ENCODE results near the gene AARS2. TPM values are rescaled to one million over a fixed set of nuclear protein-coding genes. Genes with fewer than 3 reads are reported as not detected.

AARS2 gene
- total and polyA plus RNA-seq, 2 of the 8 experiments (the other 6 are each of a cell fraction or from before 2014, with no cell fraction given): 8.6 to 20.4 TPM

DNA sequence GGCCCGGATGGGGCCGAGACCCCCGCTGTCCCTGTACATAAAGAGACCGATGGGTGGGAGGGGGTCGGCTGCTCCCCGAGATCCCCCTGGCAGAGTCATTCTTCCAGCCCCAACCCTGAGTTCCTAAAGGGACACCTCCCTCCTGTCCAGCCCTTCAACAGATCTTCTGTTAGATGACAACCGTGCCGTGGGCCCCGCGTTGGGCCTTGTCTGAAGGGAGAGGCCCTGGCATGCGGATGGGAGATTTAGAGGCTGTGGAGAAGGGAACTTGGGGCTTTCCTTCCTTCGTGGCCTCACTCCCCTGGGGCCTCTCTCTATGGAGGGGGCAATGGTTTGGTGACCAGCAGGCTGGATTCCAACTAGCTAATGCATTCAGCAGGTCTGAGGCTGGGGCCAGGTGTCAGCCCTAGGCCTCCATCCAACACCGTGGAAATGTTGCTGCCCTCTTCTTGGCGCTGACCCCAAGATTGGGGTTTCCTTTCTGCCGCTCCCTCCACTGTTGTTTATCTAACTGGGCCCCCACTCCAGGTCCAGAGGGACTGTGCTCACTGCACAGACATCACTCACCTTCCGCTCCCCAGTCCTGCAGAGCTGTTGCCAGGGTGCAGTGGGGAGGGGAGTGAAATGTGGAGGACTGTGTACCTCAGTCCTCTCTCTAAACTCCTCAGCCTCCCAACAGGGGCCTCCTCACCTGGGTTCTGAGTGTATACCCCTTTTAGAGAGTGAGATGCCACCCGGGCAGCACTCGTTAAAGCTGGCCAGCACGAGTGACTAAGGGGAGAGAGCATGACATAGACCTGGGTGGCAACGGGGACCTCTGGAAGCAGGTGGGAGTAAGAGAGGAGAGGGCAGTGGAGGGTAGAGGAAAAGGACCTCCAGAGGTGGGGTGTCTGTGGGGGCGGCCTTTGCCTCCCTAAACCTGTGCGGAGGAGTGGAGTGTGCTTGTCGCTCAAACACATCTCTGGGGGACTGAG is 36.2 kb downstream of the AARS2 start:
- peaks cover 0 to 8% (median 3%) of the 10 kb centered on the region in 4 experiments; a peak in 6 of 7 replicates for H3K4me1 ChIP-seq (replicated peaks in 1 of 4; ENCODE audit: control insufficient read depth in 3 of 4, insufficient read depth in 4 of 4, low read length in 3 of 4)
- H2BK15ac ChIP-seq (ENCODE audit: low read length): no peak overlapping the region
- no peak overlapping the region for H2BK20ac ChIP-seq (ENCODE audit: low read length)
- H4K5ac ChIP-seq (ENCODE audit: insufficient read length, low read depth, low read length): no peak overlapping the region
- H3K4me3 ChIP-seq (ENCODE audit: extremely low read depth in 1 of 4, insufficient read depth in 2 of 4, low read depth in 3 of 4, low read length in 4 of 4): no peak overlapping the region
- H3K23ac ChIP-seq (ENCODE audit: insufficient read length): no peak overlapping the region
- no peak overlapping the region for H3K56ac ChIP-seq (replicated peaks; ENCODE audit: insufficient read length, low read depth, low read length)
- ChIA-PET CTCF (ENCODE audit: partially characterized antibody) (interaction anchor here (0.9 to 19.0 kb wide), 11 partner anchors 9 to 62 kb away, joined by 3 to 330 read pairs (median 6); partner anchors contain the start of genes AARS2 and TMEM151B), POLR2A (ENCODE audit: partially characterized antibody) (interaction anchor here (1.1 to 3.2 kb wide), 9 partner anchors 8 to 36 kb away, joined by 3 to 18 read pairs (median 6); partner anchors contain the start of genes AARS2 and SLC35B2)
- no peak overlapping the region for H2BK12ac ChIP-seq (ENCODE audit: low read depth, low read length)
- H4K91ac ChIP-seq (replicated peaks; ENCODE audit: insufficient read length, low read length): no peak overlapping the region
- H2BK5ac ChIP-seq (ENCODE audit: low read depth, low read length): no peak overlapping the region
- no peak overlapping the region for H3K4ac ChIP-seq (replicated peaks; ENCODE audit: insufficient read length, low read depth, low read length)
- DNase-seq (ENCODE audit: low read depth in 1 of 2, low spot score in 2 of 2): no peak
- WGBS, 2 experiments (ENCODE audit: extremely low coverage in 1 of 2, insufficient coverage in 1 of 2, insufficient read length in 1 of 2, insufficient replicate concordance in 2 of 2, low coverage in 1 of 2, low lambda C conversion rate in 2 of 2, missing lambda C conversion rate in 1 of 2): 91% methylated on average over 19 of the region's 23 CpGs; no CpG with 5 or more reads in 1 of the 2 experiments
- no peak overlapping the region for H3K14ac ChIP-seq (ENCODE audit: insufficient read length)
- peaks cover 0 to 8% of the 10 kb centered on the region in 2 experiments for H4K20me1 ChIP-seq (replicated peaks in 1 of 2; ENCODE audit: control insufficient read depth in 1 of 2, insufficient read depth in 2 of 2, low read length in 2 of 2)
- peaks cover 0 to 3% (median 0%) of the 10 kb centered on the region in 4 experiments; a peak in 1 of 7 replicates for H3K27me3 ChIP-seq (replicated peaks in 1 of 4; ENCODE audit: control insufficient read depth in 3 of 4, extremely low read depth in 1 of 4, insufficient read depth in 3 of 4, low read length in 3 of 4)
- no peak overlapping the region for H3K27ac ChIP-seq (ENCODE audit: low read depth, low read length)
- FAIRE-seq: no peak
- H4K8ac ChIP-seq (ENCODE audit: extremely low read depth, insufficient read depth, low read length): no peak overlapping the region; the same call in 1 of the 2 replicates
- H3K4me2 ChIP-seq (ENCODE audit: insufficient read depth in 1 of 2, low read depth in 2 of 2, low read length in 2 of 2): no peak overlapping the region
- no peak overlapping the region for H2AFZ ChIP-seq (ENCODE audit: low read length)
- H3K79me1 ChIP-seq (ENCODE audit: low read depth, low read length): no peaks in the 10 kb centered on the region; the same call in 1 of the 2 replicates
- H3K36me3 ChIP-seq (ENCODE audit: control insufficient read depth in 2 of 4, insufficient read depth in 4 of 4, low read length in 3 of 4): peaks cover 0 to 9% (median 3%) of the 10 kb centered on the region in 4 experiments; a peak in 4 of 8 replicates
- no peak overlapping the region for H2BK120ac ChIP-seq (replicated peaks; ENCODE audit: low read depth, low read length)
- no peak overlapping the region for H2AK5ac ChIP-seq (ENCODE audit: low read depth, low read length)
- H3K9me3 ChIP-seq (ENCODE audit: insufficient read depth in 2 of 2, low read depth in 1 of 2, low read length in 1 of 2): no peaks in the 10 kb centered on the region
- no peaks in the 10 kb centered on the region for H3K79me2 ChIP-seq (ENCODE audit: control insufficient read depth in 1 of 2, insufficient read depth in 2 of 2, low read length in 2 of 2)
- no peaks in the 10 kb centered on the region; the same call in 1 of the 2 replicates for H3K23me2 ChIP-seq (ENCODE audit: low read depth, low read length)
- no peak overlapping the region for H3K18ac ChIP-seq (ENCODE audit: extremely low read depth, low read length)
- no peak overlapping the region; a peak in 1 of 7 replicates for H3K9ac ChIP-seq (replicated peaks in 1 of 4; ENCODE audit: extremely low read depth in 1 of 4, low read depth in 3 of 4, low read length in 3 of 4)
- TF ChIP-seq RBBP5 (IDR thresholded peaks at IDR 0.05; ENCODE audit: borderline replicate concordance, low read depth, low read length) (no peak), HDAC6 (IDR thresholded peaks at IDR 0.05; ENCODE audit: low read depth, low read length) (no peak), TEAD4 (IDR thresholded peaks at IDR 0.05; ENCODE audit: low read depth, low read length) (no peak), SAP30 (IDR thresholded peaks at IDR 0.05; ENCODE audit: insufficient read depth, insufficient replicate concordance, low read length) (no peak), SIRT6 (IDR thresholded peaks at IDR 0.05; ENCODE audit: low read length) (no peak), FOSL1 (IDR thresholded peaks at IDR 0.05; ENCODE audit: insufficient read depth, low read depth, low read length) (no peak), RNF2 (IDR thresholded peaks at IDR 0.05; ENCODE audit: borderline replicate concordance, low read depth, low read length, missing control alignments, poor library complexity, severe bottlenecking) (no peak), CBX8 (IDR thresholded peaks at IDR 0.05; ENCODE audit: borderline replicate concordance, low read depth, low read length) (no peak)
- TF ChIP-seq, protein P1, sequence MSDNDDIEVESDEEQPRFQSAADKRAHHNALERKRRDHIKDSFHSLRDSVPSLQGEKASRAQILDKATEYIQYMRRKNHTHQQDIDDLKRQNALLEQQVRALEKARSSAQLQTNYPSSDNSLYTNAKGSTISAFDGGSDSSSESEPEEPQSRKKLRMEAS (IDR thresholded peaks at IDR 0.05): no peak
